Hematopoietic multipotent progenitor cell treated with erythropoietin and hydrocortisone succinate and interleukin-3 and kit ligand, for 6 days (in vitro differentiated cells): ENCODE measurements around the gene RAB1A.
A peak's percentile ranks its signal among the peaks of the same experiment; 100 is the strongest.

Source experiments
- DNase-seq: peaks from one replicate; pipeline ENCODE4 v3.0.0-alpha.2; 2015

Gene RAB1A

GRCh38 chr2:65085148-65085547, 44.8 kb downstream of the RAB1A start:
- no peak for DNase-seq

DNA sequence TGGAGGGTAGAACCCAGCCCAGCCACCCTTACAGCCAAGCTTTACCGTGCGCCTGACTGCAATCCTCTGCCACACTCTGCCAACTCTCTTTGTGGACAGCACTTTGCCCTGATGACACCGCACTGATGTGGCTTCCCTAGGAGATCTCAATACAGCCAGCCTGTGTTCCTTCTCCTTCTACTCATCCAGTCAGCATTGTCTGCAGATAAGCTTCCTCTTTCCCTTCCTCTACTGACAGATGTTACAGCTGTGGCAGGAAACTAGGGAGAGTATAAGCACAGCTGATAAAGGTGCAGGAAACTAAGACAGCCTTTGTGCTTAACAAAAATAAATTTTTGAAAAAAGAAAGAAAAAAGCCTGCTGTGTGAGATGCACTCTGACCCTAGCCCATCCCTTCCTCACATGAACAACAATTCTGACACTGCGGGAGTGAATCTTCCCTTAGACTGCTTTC, 48.6 kb downstream of the RAB1A start:
- peak; percentile 88 for DNase-seq

- DNase-seq: no peak
Observed at GRCh38 chr2:65079017-65079416, 50.9 kb downstream of the RAB1A start.

GRCh38 chr2:65077898-65078297, 52.0 kb downstream of the RAB1A start:
- DNase-seq: no peak

DNA sequence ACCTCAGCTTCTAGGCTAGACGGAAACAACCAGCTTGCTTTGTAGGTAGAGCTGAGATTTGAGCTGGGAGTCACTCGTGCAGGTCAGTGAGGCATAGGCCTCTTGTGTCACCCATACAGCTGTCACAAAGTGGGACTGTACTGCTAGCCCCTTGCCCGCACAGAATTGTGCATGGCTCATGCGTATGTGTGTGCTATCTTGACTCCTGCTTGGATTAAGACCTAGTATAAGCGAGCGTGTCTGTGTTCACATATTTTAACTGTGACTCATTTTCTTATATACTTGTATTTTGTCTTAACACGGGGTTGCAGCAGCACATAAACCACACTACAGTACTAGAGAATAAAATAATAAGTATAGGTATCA, 53.6 kb downstream of the RAB1A start:
- DNase-seq: no peak

DNA sequence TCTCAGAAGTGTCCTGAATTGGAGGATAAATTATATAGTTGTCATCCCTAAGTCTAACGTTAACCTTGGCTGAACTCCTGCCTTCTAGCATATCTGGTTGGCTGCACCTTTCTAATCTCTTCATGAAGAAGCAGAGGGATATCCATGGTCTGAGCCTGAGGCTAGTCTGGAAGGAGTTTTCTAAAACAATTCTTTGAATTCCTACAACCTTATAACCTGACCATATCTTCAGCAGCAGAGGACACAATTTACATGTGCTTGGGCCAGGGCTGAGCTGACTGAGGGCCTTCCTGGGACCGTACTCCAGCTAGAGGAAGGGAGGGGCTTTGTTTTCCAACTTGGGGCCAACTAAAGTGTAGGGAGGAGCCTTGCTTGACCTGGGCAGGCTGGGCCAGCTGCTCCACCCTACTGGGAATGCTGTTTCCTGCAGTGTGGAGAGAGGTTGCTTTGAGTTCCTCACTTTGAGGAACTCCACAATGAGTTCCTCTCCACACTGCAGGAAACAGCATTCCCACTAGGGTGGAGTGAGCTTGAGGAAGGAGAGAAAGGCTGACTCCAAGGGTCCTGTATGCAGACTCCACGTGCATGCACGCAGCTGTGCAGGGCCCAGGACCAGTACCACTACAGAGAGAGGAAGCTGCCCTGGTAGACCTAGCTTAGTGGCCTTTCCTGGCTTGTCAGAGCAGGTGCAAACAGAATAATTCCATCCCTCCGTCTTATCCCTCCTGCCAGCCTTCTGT, 54.1 kb downstream of the RAB1A start:
- no peak for DNase-seq

DNA sequence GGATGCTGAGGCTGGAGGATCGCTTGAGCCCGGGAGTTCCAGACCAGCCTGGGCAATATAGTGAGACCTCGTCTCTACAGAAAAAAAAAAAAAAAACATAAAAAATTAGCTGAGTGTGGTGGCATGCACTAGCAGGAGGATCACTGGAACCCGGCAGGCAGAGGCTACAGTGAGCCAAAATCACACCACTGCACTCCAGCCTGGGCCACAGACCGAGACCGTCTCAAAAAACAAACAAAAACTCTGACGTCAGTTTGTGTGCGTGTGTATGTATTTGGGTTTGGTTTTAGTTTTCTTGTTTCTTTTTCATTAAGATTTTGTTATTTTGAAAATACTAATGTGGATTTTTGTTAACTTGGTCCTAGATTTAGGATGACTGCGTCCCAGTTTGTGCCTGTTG, 54.7 kb downstream of the RAB1A start:
- DNase-seq: no peak

DNA sequence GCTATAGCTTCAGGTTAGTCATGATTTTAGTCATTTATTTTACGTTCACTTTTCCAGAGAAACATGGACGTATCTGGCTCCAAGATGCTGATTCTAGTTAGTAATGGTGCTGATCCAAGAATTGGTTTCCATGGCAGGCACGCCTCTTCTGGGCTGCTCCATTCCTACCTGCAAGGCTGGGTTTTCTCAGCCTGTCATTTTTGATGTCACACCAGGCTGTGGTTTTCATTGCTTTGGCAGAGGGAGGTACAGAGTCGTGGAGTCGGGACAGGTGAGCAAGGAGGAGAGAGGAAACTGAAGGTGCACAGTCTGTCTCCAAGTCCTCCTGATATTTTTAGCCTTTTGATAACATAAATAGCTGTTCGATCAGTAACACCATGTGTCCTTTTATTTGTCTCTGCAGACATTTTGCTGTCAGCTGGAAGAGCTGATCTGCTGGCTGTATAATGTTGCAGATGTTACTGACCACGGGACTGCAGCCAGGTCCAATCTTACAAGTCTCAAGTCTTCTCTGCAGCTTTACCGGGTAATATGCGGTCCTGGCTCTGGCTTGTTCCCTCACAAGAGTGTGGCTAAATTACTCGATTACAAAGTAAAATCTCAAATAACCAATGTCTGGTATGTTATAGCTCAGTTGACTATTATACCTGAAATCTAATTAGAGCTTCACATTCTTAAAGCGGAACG, 55.9 kb downstream of the RAB1A start:
- DNase-seq: no peak

DNA sequence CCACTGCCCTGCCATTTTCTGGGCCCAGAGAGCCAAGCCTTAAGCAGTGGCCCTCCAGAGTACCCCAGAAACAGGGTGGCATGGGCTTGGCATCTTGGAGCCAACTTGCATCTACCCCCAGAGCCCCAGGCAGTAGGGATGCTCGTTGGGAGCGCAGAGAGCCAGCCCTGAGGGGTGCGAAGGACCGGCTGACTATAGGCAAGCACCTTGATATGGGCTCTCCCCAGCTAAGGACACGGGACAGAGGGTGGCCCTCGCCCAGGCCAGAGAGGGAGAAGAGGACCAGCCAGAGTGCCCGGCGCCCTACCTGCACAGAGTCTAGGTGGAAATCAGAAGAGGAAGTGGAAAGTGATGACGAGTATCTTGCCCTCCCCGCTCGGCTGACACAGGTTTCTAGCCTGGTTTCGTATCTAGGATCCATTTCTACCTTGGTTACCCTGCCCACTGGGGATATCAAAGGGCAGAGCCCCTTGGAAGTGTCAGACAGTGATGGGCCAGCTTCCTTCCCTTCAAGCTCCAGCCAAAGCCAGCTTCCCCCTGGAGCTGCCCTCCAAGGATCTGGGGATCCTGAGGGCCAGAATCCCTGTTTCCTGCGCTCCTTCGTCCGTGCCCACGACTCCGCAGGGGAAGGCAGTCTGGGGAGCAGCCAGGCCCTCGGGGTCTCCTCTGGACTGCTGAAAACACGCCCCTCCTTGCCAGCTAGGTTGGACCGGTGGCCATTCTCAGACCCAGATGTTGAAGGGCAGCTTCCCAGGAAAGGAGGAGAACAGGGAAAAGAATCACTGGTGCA, 57.5 kb downstream of the RAB1A start:
- no peak for DNase-seq

GRCh38 chr2:65071499-65072180, 58.3 kb downstream of the RAB1A start:
- DNase-seq: peak; percentile 25

DNA sequence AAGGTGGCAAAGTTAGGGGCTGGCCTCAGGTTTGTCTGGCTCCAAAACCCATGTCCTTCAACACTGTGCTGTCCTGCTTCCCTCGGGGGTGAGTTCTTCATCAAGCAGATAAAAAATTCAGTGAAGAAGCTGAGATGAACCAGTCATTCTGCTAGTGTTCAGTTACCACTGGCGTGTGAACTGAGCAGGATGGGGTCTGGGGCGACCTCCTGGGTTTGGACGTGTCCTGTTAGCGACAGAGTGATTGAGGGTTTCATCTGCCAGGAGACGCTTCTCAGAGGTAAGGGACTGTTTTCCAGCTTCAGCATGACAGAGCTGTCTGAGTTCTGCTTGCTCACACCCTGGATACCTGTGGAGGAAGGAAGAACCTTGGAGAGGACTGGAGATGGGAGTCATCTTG, 59.0 kb downstream of the RAB1A start:
- no peak for DNase-seq

DNA sequence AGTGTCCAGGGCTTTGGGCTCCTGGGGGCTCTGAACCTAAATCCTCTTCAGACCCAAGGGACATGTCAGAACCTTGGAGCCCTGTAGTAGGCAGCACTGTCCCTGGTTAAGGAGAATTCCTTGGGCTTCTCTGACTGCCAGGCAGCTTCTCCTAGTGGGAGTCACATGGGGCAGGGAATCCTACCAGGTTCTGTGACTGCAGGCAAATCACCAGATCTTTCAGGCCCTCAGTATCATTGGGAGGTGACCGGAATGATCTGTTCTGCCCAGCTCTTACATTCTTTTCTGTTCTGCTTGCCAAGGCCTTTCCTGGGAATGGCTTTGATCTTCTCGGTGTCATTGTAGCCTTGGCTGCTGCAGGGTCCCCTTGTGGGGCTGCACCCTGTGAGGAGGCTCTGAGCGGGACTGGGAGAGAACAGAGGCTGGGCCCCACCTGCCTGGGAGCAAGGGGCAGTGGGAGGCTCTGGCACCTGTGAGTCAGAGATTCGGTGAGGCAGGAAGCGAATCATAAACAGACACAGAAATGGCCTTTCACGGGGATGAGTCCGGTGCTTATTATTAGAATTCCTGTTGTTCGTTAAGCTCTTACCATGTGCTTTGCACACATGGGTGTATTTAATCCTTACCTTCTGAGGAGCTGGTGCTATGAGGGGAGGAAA, 59.6 kb downstream of the RAB1A start:
- DNase-seq: no peak

GRCh38 chr2:65069439-65069824, 60.5 kb downstream of the RAB1A start:
- no peak for DNase-seq

DNA sequence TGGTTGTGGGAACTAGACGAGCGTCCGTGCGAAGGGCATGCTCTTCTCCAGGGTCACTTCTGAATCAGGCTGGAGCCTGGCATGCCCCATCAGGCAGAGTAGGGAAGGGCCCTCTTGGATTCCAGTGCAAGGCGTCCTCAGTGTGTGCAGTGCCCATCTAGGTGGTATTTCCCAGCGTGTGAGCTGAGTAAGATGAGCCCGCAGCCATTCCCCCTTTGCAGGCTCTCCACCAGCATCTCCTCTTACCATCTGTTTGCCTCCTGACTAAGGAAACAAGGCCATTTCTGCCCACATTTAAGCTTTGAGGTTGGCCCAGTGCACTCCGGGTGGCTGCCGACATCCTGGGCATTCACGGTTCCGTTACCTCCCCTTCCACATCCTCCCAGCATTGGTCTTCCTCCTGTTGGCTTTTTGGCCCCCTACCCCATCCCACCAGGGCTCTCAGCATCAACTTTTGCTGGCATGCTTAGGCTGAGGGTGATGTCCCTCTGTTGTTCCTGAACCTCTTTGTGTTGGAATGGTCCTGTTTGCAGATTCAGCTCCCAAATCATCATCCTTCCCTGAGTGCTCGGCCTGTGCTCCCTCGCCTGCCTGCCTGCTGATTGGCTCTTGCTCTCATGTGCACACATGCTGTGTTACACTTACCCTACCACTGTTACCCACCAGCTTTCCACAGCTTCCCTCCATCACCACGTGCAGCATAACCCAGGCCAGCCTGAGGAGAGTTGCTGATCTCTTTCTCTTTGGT, 61.9 kb downstream of the RAB1A start:
- DNase-seq: no peak

DNA sequence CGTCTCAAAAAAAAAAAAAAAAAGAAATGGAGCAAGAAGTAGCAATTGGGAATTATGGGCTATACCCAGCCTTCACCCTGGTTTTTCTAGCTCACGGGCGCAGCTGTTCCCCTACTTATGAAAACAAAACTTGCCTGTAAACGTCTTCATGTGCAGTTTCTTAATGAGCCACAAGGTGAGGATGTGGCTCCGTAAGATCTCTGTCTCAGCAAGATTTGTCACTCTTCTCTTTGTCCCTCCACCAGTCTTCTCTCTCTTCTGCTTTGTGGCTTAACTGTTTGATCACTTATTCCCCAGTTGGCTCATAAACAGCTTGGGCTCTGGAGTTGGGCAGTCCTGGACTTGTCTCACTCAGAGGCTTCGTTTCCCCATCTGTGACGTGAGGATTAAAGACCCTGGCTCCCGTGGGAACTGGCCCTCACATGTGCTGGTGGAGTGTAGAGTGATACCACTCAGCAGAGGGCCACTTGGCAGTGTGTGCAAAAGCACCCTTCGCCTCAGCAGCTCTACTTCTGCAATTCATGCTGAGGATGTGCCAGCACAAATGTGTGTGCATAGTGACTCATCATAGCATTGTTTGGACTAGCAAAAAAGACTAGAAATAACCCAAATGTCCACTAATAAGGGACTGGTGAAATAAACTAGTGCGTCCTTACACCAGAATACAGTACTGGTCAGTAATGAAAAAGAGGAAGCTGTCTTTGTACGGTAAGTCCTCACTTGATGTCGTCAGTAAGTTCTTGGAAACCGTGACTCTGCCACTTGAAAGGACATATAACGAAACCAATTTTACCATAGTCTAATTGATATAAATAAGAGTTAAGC, 65.0 kb downstream of the RAB1A start:
- peak; percentile 91 for DNase-seq

GRCh38 chr2:65062843-65063825, 66.8 kb downstream of the RAB1A start:
- no peak for DNase-seq

DNA sequence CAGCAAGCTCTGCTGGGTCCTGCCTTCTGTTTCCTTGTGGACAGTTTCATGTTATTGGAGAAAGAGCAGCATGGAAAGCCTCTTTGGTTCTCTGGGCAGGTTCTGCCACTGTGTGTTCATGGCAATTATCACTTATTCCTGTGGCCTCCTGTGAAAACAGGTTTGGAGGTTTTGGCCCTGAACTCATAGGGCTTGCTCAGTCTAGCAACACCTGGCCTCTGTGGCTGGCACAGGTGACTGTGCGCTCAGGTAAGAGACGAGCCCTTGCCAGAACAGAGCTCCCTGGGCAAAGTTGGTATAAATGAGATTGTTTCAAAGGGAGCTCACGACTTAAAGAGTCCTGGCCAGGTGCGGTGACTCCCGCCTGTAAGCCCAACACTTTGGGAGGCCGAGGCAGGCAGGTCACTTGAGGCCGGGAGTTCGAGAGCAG, 68.0 kb downstream of the RAB1A start:
- DNase-seq: no peak

DNA sequence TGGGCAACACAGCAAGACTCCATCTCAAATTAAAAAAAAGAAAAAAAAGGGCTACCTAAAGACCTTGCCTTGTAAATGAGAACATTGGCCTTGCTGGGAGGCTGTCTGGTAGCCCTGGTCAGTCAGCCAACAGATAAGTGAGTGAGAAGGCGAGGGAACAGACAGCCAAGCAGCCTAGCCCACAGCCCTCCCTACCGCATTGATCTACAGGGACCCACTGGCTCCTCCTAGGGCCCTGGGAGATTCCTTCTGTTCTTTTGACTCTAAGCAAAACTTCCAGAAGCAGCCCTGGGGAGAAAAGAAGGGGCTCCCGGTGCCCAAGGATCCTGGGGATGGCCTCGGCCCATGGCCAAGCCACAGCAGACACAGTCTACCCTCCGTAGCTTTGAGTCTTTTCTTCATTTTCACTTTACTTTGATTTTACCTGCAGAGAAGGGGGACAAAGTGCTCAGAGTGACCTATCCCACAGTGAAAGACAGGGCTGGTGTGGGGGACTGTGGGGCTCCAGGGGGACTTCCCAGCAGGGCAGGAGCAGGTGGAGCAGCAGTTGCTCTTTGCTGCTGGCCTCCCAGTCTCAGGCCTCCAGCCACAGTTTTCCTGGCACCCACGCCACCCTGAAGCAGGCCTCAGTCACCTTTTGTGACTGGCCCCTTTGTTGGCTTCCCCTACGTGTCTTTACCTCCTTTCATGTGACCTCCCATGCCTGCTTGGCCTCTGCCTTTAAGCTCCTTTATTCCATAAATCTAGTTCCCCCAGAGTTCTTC, 68.6 kb downstream of the RAB1A start:
- DNase-seq: no peak

GRCh38 chr2:65059071-65059470, 70.8 kb downstream of the RAB1A start:
- DNase-seq: no peak
